ENCODE data around the gene SNTB2. TPM values are rescaled to one million over a fixed set of nuclear protein-coding genes. Genes with fewer than 3 reads are reported as not detected.

SNTB2 gene
- total and polyA plus RNA-seq, 2 of the 4 experiments (the other 2 are of a cell fraction), result 23.5 to 47.5 TPM

- H3K23ac ChIP-seq (ENCODE audit: low read depth, low read length), result peak overlapping the region; percentile 76; the same call in 1 of the 2 replicates
- no peak overlapping the region for H4K91ac ChIP-seq (ENCODE audit: insufficient read depth, low read depth, low read length)
- no peak overlapping the region for H2BK15ac ChIP-seq (ENCODE audit: low read depth, low read length)
- no peak overlapping the region for H2BK5ac ChIP-seq (ENCODE audit: low read depth, low read length, poor library complexity, severe bottlenecking)
- ATAC-seq (ENCODE audit: low read depth), result no peak
- intact Hi-C loops (cut with micrococcal nuclease) (no loop called here), dilution Hi-C loops (cut with HindIII; ENCODE audit: low sequenced_read_pairs, unreplicated experiment) (no loop called here), in situ Hi-C loops (cut with MboI; ENCODE audit: low sequenced_read_pairs) (no loop called here)
- H2BK120ac ChIP-seq (ENCODE audit: low read depth, low read length), result no peak overlapping the region
- DNase-seq, result no peak
- no peak overlapping the region for H3K56ac ChIP-seq (ENCODE audit: extremely low read depth, insufficient read depth, low read length)
- H4K5ac ChIP-seq (ENCODE audit: low read depth, low read length), result no peak overlapping the region
- H4K8ac ChIP-seq (ENCODE audit: low read depth in 2 of 2, low read length in 2 of 2), result no peak overlapping the region
- H3K27ac ChIP-seq (ENCODE audit: insufficient read depth, low read length), result no peak overlapping the region
- H2AK5ac ChIP-seq (ENCODE audit: low read depth, low read length), result no peak overlapping the region
- peaks cover 10% of the 10 kb centered on the region for H3K4me1 ChIP-seq (ENCODE audit: control insufficient read depth, insufficient read depth, low read length)
- H2AK9ac ChIP-seq (replicated peaks; ENCODE audit: low read depth, low read length, poor library complexity), result no peak overlapping the region
- no peak overlapping the region for H2AFZ ChIP-seq (replicated peaks; ENCODE audit: low read length, poor library complexity)
- no peak overlapping the region for H2BK20ac ChIP-seq (ENCODE audit: low read depth, low read length)
- POLR2A ChIA-PET (ENCODE audit: unreplicated experiment), result no interaction called here
- no peak overlapping the region for H3K4me2 ChIP-seq (ENCODE audit: low read depth, low read length)
- H3K9me1 ChIP-seq (ENCODE audit: insufficient read depth, low read length), result peaks cover 16% of the 10 kb centered on the region
- BruUV-seq (replicated peaks), result no TSS peak
- H3K36me3 ChIP-seq (ENCODE audit: control insufficient read depth, insufficient read depth, low read length), result 0 out of 2 replicates have a peak, but pooled peaks cover 2% of the 10 kb centered on the region
- H3K4ac ChIP-seq (ENCODE audit: low read depth, low read length), result no peak overlapping the region
- H3K14ac ChIP-seq (replicated peaks; ENCODE audit: low read depth, low read length), result no peak overlapping the region
- CTCF ChIA-PET, result no interaction called here
- no peaks in the 10 kb centered on the region for H3K27me3 ChIP-seq (ENCODE audit: control insufficient read depth, insufficient read depth, low read length)
- no peak overlapping the region for H3K4me3 ChIP-seq (ENCODE audit: insufficient read depth, low read depth, low read length)
- no peaks in the 10 kb centered on the region for H3K9me3 ChIP-seq (ENCODE audit: control insufficient read depth, insufficient read depth, low read length)
- H3K9ac ChIP-seq (ENCODE audit: low read depth, low read length), result no peak overlapping the region
- H3K79me1 ChIP-seq (ENCODE audit: low read depth in 1 of 2, low read length in 2 of 2), result peaks cover 49 to 74% of the 10 kb centered on the region in 2 experiments
- TF ChIP-seq CEBPB (IDR thresholded peaks at IDR 0.05; ENCODE audit: low read depth, low read length), result no peak
- no peak for TF ChIP-seq MAFK (IDR thresholded peaks at IDR 0.05; ENCODE audit: low read depth, low read length)
- no peak for TF ChIP-seq ELK1 (IDR thresholded peaks at IDR 0.05; ENCODE audit: borderline replicate concordance, low read depth, low read length)
- no peak for TF ChIP-seq MXI1 (IDR thresholded peaks at IDR 0.05; ENCODE audit: borderline replicate concordance, low read depth, low read length)
- TF ChIP-seq RAD21 (IDR thresholded peaks at IDR 0.05; ENCODE audit: low read length), result no peak
- TF ChIP-seq, protein P1, sequence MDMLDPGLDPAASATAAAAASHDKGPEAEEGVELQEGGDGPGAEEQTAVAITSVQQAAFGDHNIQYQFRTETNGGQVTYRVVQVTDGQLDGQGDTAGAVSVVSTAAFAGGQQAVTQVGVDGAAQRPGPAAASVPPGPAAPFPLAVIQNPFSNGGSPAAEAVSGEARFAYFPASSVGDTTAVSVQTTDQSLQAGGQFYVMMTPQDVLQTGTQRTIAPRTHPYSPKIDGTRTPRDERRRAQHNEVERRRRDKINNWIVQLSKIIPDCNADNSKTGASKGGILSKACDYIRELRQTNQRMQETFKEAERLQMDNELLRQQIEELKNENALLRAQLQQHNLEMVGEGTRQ (IDR thresholded peaks at IDR 0.05; ENCODE audit: low read depth, low read length), result no peak
- no peak for TF ChIP-seq CHD1 (IDR thresholded peaks at IDR 0.05; ENCODE audit: low read depth, low read length)
- no peak for TF ChIP-seq FOS (IDR thresholded peaks at IDR 0.05; ENCODE audit: low read depth, low read length)
- no peak for TF ChIP-seq CTCF (conservative IDR thresholded peaks at IDR 0.05; ENCODE audit: low read depth, low read length)
- no peak for TF ChIP-seq POLR2A (IDR thresholded peaks at IDR 0.05; ENCODE audit: low read depth, low read length)
- H3K18ac ChIP-seq (ENCODE audit: low read depth, low read length), result no peak overlapping the region
- H4K20me1 ChIP-seq (ENCODE audit: insufficient read depth, low read length), result peaks cover 38% of the 10 kb centered on the region
Observed at GRCh38 chr16:69233124-69233523, 46.2 kb downstream of the SNTB2 start.

All from IMR-90 (cell line).